Lower lobe of right lung (tissue), 2 donors: ENCODE data around the gene CEACAM21. TPM values are rescaled to one million over a fixed set of nuclear protein-coding genes. Genes with fewer than 3 reads are reported as not detected.

Source experiments
- ATAC-seq, 2 donors: fragments of 200-7000 bp; cut with Tn5 transposase; one replicate each; pipeline ENCODE4 v1.9.1; 2020 to 2022; ENCODE audit warnings: mild to moderate bottlenecking in 2 of 2, moderate library complexity in 2 of 2
- DNase-seq: peaks from one replicate; pipeline ENCODE4 v3.0.0-alpha.2; 2020
- H3K27ac ChIP-seq: fragments of 200-600 bp; one replicate; pipeline ENCODE4 v1.8.0; 2022
- H3K27me3 ChIP-seq: fragments of 200-600 bp; one replicate; pipeline ENCODE4 v1.8.0; 2022; ENCODE audit warnings: low read depth
- H3K36me3 ChIP-seq: fragments of 200-600 bp; one replicate; pipeline ENCODE4 v1.8.0; 2022; ENCODE audit warnings: mild to moderate bottlenecking
- H3K4me1 ChIP-seq: fragments of 200-600 bp; one replicate; pipeline ENCODE4 v1.8.0; 2022
- H3K4me3 ChIP-seq: fragments of 200-600 bp; one replicate; pipeline ENCODE4 v1.8.0; 2022; ENCODE audit warnings: mild to moderate bottlenecking
- H3K9me3 ChIP-seq: fragments of 200-600 bp; one replicate; pipeline ENCODE4 v1.8.0; 2022
- CTCF ChIP-seq: fragments of 200-600 bp; IDR thresholded peaks from one replicate; pipeline ENCODE4 v1.8.0; 2022; ENCODE audit warnings: antibody characterized with exemption, mild to moderate bottlenecking
- intact Hi-C: fragments of 100-400 bp; cut with DNase I; formaldehyde crosslinking; loops from one replicate; pipeline ENCODE4 v1.11.0; 2022
- total RNA-seq: library from RNA; stranded (reverse); fragmentation: NEBNext Ultra II Directional; extraction: Animal tissue kit (Norgen Biotek cat#: 25700); gene quantifications from one replicate; pipeline ENCODE4 v1.2.1, GENCODE V29; 2021
- donor health status: DM: no; HTN: yes; CAD: no; lungs with severe emphysema.

Gene CEACAM21
- total RNA-seq, 1 donor from 2014 or later = 28.8 TPM

- H3K4me1 ChIP-seq = peaks cover 29% of the 10 kb centered on the region
- no peaks in the 10 kb centered on the region for H3K9me3 ChIP-seq
- no peak overlapping the region for H3K4me3 ChIP-seq
- intact Hi-C loops = no loop called here
- no peak for DNase-seq
- H3K27ac ChIP-seq = no peak overlapping the region
- no peak for TF ChIP-seq CTCF
- ATAC-seq = no peak
- H3K36me3 ChIP-seq = no peaks in the 10 kb centered on the region
- H3K27me3 ChIP-seq = no peaks in the 10 kb centered on the region
Observed at GRCh38 chr19:41553804-41554203, 22.2 kb upstream of the CEACAM21 start.

- DNase-seq = no peak
- Histone ChIP-seq H3K27ac (no peak overlapping the region), H3K4me1 (peaks cover 19% of the 10 kb centered on the region), H3K27me3 (no peaks in the 10 kb centered on the region), H3K4me3 (no peak overlapping the region), H3K9me3 (no peaks in the 10 kb centered on the region), H3K36me3 (no peaks in the 10 kb centered on the region)
- intact Hi-C loops = no loop called here
- ATAC-seq = no peak
- TF ChIP-seq CTCF = no peak
Observed at GRCh38 chr19:41554907-41555306, 21.1 kb upstream of the CEACAM21 start.

GRCh38 chr19:41555748-41556147 is 20.2 kb upstream of the CEACAM21 start:
- H3K9me3 ChIP-seq = no peaks in the 10 kb centered on the region
- ATAC-seq = no peak
- intact Hi-C loops = no loop called here

GRCh38 chr19:41563854-41564514 is 12.0 kb upstream of the CEACAM21 start:
- ATAC-seq (peak; percentile 41 to 45), DNase-seq (no peak)
- H3K36me3 ChIP-seq = no peaks in the 10 kb centered on the region
- intact Hi-C loops = loop anchor here (10.0 kb wide), 1 partner anchor 109 kb away; no protein-coding TSS in a partner anchor
- peaks cover 21% of the 10 kb centered on the region for H3K4me1 ChIP-seq
- H3K27me3 ChIP-seq = peaks cover 39% of the 10 kb centered on the region
- no peak overlapping the region for H3K27ac ChIP-seq
- no peaks in the 10 kb centered on the region for H3K9me3 ChIP-seq
- peak overlapping the region; percentile 6 for H3K4me3 ChIP-seq
- TF ChIP-seq CTCF = no peak

More at GRCh38 chr19:41555748-41556147, 20.2 kb upstream of the CEACAM21 start:
- no peaks in the 10 kb centered on the region for H3K27me3 ChIP-seq
- TF ChIP-seq CTCF = no peak
- DNase-seq = no peak
- H3K36me3 ChIP-seq = no peaks in the 10 kb centered on the region
- no peak overlapping the region for H3K4me3 ChIP-seq
- peaks cover 19% of the 10 kb centered on the region for H3K4me1 ChIP-seq
- no peak overlapping the region for H3K27ac ChIP-seq

- Histone ChIP-seq H3K27ac (no peak overlapping the region), H3K9me3 (no peaks in the 10 kb centered on the region), H3K27me3 (peaks cover 39% of the 10 kb centered on the region), H3K4me3 (peak overlapping the region; percentile 6), H3K36me3 (no peaks in the 10 kb centered on the region), H3K4me1 (peaks cover 21% of the 10 kb centered on the region)
- no peak for DNase-seq
- ATAC-seq = peak; percentile 30 to 32
- intact Hi-C loops = loop anchor here (10.0 kb wide), 1 partner anchor 110 kb away; no protein-coding TSS in a partner anchor
- TF ChIP-seq CTCF = no peak
Observed at GRCh38 chr19:41564515-41565378, 11.2 kb upstream of the CEACAM21 start.
